Mucosa of rectum (tissue), 2 donors: ENCODE results near the gene TNPO3.

Experiments
- H3K27ac ChIP-seq, 2 donors: one replicate each; pipeline ENCODE4 v1.7.0; 2013; ENCODE audit warnings: inconsistent platforms in 2 of 2, low read depth in 2 of 2, low read length in 2 of 2
- H3K27me3 ChIP-seq, 2 donors: one replicate each; pipeline ENCODE4 v1.7.0; 2013; ENCODE audit warnings: low read length in 2 of 2; ENCODE audit not compliant: control insufficient read depth in 2 of 2, insufficient read depth in 2 of 2
- H3K36me3 ChIP-seq, 2 donors: one replicate each; pipeline ENCODE4 v1.7.0; 2013; ENCODE audit warnings: low read length in 2 of 2; ENCODE audit not compliant: control insufficient read depth in 2 of 2, insufficient read depth in 2 of 2
- H3K4me1 ChIP-seq, 2 donors: one replicate each; pipeline ENCODE4 v1.7.0; 2013; ENCODE audit warnings: low read length in 2 of 2, mild to moderate bottlenecking in 1 of 2; ENCODE audit not compliant: control insufficient read depth in 2 of 2, insufficient read depth in 2 of 2
- H3K4me3 ChIP-seq, 2 donors: one replicate each; pipeline ENCODE4 v1.7.0; 2013; ENCODE audit warnings: low read length in 2 of 2
- H3K9ac ChIP-seq, 2 donors: one replicate each; pipeline ENCODE4 v1.7.0; 2013; ENCODE audit warnings: low read length in 2 of 2, low read depth in 1 of 2, mild to moderate bottlenecking in 1 of 2
- H3K9me3 ChIP-seq, 2 donors: one replicate each; pipeline ENCODE4 v1.7.0; 2013; ENCODE audit warnings: low read length in 2 of 2; ENCODE audit not compliant: control insufficient read depth in 2 of 2
- donor health status: healthy.
- donor health status: Normal muscosa, but diverticular disease.

TNPO3 gene

DNA sequence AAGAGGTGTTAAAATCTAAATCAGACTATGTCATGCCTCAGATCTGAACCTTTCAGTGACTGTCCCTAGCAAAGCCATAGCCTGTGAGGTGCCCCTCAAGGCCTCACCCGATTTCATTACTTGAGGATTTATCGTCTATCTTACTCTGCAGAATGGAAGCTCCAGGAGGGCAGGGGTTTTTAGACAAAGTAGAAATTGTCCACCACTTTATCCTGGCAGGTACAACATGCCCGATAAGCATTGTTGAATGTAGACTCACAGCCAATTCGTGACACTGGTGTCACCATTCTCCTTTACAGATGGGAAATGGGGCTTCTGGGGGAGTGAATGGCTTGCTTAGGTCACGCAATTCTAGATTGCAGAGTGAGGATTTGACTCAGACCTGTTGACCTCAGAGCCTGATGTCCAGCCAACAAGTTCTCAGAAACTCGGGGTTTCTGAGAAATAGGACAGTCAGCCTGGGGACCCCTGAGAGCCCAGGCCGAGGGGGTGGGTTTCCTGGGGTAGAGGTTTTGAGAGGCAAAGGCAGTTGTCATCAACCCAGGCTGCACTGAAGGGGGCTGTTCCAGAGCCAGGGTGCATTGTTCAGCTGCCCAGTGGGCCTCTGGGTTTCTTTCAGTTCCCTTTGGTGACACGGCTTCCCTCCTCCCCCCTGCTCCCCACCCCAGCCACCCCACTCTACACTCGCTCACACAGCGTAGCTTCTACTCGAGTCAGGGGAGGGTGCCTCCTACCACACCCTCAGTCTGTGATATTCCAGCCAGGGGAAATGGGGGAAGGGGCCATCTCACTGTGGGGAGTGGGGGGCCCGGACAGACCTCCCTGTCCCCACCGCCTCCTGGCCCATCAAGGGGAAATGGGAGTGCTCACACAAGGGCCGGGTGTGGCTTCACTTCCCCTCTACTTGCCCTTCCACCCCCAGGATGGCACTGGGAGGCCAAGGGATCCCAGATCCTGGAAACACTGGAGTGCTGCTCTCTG, 120.3 kb downstream of the TNPO3 start:
- Histone ChIP-seq H3K27me3 (no peaks in the 10 kb centered on the region), H3K4me1 (peaks cover 12 to 19% of the 10 kb centered on the region in 2 donors), H3K27ac (peak overlapping the region in 1 of 2 donors; percentile 32), H3K9ac (no peak overlapping the region), H3K9me3 (no peaks in the 10 kb centered on the region), H3K4me3 (no peak overlapping the region), H3K36me3 (no peaks in the 10 kb centered on the region)

- Histone ChIP-seq H3K36me3 (no peaks in the 10 kb centered on the region), H3K27me3 (no peaks in the 10 kb centered on the region), H3K4me1 (peaks cover 6 to 14% of the 10 kb centered on the region in 2 donors), H3K27ac (peak overlapping the region; percentile 5 to 43), H3K9ac (no peak overlapping the region), H3K9me3 (no peaks in the 10 kb centered on the region), H3K4me3 (peak overlapping the region in 1 of 2 donors; percentile 48)
Observed at GRCh38 chr7:128933180-128933891, 121.6 kb downstream of the TNPO3 start.

DNA sequence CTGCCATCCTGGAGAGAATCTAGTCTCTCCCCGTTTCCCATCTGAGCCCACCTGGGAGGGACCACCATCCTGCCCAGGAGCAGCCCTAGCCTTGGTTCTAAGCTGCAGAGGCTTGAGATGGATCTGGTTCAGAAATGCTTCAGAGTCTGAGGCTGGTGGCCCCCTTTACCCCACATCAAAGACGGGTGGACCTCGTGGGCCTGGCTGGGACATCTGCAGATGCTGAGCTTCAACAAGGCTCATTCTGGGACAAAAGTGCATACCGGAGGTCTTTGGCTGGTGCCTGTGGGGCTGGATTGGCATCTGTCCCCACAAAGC, 122.1 kb downstream of the TNPO3 start:
- Histone ChIP-seq H3K9ac (no peak overlapping the region), H3K9me3 (no peaks in the 10 kb centered on the region), H3K27ac (no peak overlapping the region), H3K27me3 (no peaks in the 10 kb centered on the region), H3K36me3 (no peaks in the 10 kb centered on the region), H3K4me1 (peaks cover 6 to 14% of the 10 kb centered on the region in 2 donors), H3K4me3 (peak overlapping the region in 1 of 2 donors; percentile 48)

GRCh38 chr7:128931965-128932861, 122.7 kb downstream of the TNPO3 start:
- no peak overlapping the region for H3K4me3 ChIP-seq
- H3K9me3 ChIP-seq, result no peaks in the 10 kb centered on the region
- no peak overlapping the region for H3K9ac ChIP-seq
- H3K4me1 ChIP-seq, result peaks cover 6 to 11% of the 10 kb centered on the region in 2 donors
- H3K36me3 ChIP-seq, result no peaks in the 10 kb centered on the region
- H3K27ac ChIP-seq, result no peak overlapping the region
- no peaks in the 10 kb centered on the region for H3K27me3 ChIP-seq

DNA sequence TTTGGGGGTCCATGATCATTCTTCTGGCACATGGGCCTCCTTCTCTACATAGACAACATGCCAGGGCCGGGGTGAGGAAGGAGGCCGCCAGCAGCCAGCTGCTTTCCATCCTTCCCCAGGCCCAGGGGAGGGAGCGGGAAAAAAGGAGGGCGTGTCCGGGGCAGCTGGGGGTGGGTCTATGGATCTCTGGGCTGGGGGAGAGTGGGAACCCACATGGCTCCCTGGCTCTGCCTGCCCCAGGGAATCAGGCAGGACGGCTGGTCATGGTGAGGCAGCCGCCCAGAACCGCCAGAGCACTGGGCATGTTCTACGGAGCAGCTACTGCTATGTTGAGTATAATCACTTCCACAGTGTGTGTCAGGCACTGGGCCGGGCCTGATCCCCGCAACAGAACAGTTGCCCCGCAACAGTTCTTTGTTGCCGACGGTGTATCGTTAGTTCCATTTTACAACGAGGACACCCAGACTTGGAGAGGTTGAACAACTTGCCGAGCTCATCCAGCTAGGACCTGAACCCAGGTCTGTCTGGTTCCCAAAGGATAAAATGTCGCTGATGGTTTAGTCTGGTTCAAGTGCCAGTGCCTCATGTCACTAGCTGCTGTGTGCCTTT, 123.6 kb downstream of the TNPO3 start:
- no peak overlapping the region for H3K27ac ChIP-seq
- peaks cover 3 to 6% of the 10 kb centered on the region in 2 donors for H3K4me1 ChIP-seq
- H3K9ac ChIP-seq, result no peak overlapping the region
- no peaks in the 10 kb centered on the region for H3K9me3 ChIP-seq
- no peak overlapping the region for H3K4me3 ChIP-seq
- no peaks in the 10 kb centered on the region for H3K36me3 ChIP-seq
- H3K27me3 ChIP-seq, result no peaks in the 10 kb centered on the region

GRCh38 chr7:128928882-128929788, 125.8 kb downstream of the TNPO3 start:
- H3K4me3 ChIP-seq, result no peak overlapping the region
- H3K9me3 ChIP-seq, result no peaks in the 10 kb centered on the region
- H3K36me3 ChIP-seq, result no peaks in the 10 kb centered on the region
- no peak overlapping the region for H3K27ac ChIP-seq
- no peak overlapping the region for H3K9ac ChIP-seq
- H3K27me3 ChIP-seq, result no peaks in the 10 kb centered on the region
- H3K4me1 ChIP-seq, result peaks cover 3 to 5% of the 10 kb centered on the region in 2 donors

DNA sequence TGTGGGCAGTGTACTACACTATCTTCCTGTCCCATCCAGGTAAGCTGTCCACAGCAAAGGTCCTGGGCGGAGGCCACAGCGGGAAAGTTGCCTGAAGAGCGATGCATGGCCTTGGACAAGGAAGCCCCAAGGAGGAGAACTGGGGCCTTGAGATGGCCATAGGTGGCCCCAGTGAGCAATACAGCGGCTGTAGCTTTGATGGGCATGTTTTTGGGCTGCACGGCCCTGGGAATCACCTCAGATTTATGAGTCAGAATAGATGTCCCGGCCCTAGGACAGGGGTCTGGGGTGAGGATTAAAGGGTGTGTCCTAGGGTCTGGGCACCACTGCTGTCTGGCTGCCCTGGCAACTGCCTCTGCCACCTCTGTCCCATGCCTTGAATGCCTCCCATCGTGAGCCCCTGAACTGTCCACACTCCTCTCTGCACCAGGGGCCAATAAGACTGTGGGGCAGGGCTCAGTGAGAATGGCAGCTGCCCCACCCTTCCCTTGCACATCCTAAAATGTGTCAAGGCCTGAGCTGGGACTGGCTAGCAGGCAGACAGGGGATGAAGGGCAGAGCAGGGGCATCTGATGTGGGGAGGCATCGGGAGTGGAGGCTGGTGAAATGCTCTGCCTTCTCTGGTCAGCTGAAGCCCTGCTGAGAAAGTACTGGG, 126.6 kb downstream of the TNPO3 start:
- H3K27me3 ChIP-seq, result no peaks in the 10 kb centered on the region
- H3K9me3 ChIP-seq, result no peaks in the 10 kb centered on the region
- H3K27ac ChIP-seq, result no peak overlapping the region
- peaks cover 0 to 5% of the 10 kb centered on the region in 2 donors for H3K4me1 ChIP-seq
- no peak overlapping the region for H3K9ac ChIP-seq
- H3K4me3 ChIP-seq, result no peak overlapping the region
- H3K36me3 ChIP-seq, result no peaks in the 10 kb centered on the region

GRCh38 chr7:128924707-128925588, 130.0 kb downstream of the TNPO3 start:
- Histone ChIP-seq H3K9me3 (no peaks in the 10 kb centered on the region), H3K9ac (no peak overlapping the region), H3K4me3 (no peak overlapping the region), H3K27ac (no peak overlapping the region), H3K36me3 (no peaks in the 10 kb centered on the region), H3K27me3 (peaks cover 0 to 4% of the 10 kb centered on the region in 2 donors), H3K4me1 (no peaks in the 10 kb centered on the region)
